OCI-LY1 (cell line): Measurements from ENCODE around the gene RASSF4.

Experiments
- H2AFZ ChIP-seq: fragments of 200-600 bp; sonication (generic), shearing (Covaris generic); 2 replicates; pipeline ENCODE4 v1.6.0; 2014; ENCODE audit warnings: antibody characterized with exemption, mild to moderate bottlenecking, low read length
- H3F3A ChIP-seq: fragments of 200-600 bp; sonication (generic), shearing (Covaris generic); 2 replicates; pipeline ENCODE4 v1.6.0; 2014; ENCODE audit warnings: mild to moderate bottlenecking, antibody characterized with exemption, low read length, moderate library complexity; ENCODE audit not compliant: insufficient read depth
- H3K27ac ChIP-seq: fragments of 200-600 bp; sonication (generic); 2 replicates; pipeline ENCODE4 v1.5.1; 2014; ENCODE audit warnings: low read length, mixed run types, mild to moderate bottlenecking, low read depth; ENCODE audit not compliant: poor library complexity, severe bottlenecking
- H3K27me3 ChIP-seq: fragments of 200-600 bp; sonication (generic); 2 replicates; pipeline ENCODE4 v1.6.0; 2014; ENCODE audit warnings: antibody characterized with exemption, mild to moderate bottlenecking, low read length, moderate library complexity; ENCODE audit not compliant: insufficient read depth
- H3K36me3 ChIP-seq: fragments of 200-600 bp; sonication (generic); 2 replicates; pipeline ENCODE4 v1.6.1; 2014; ENCODE audit warnings: mild to moderate bottlenecking, antibody characterized with exemption, low read length, moderate library complexity, mixed read lengths; ENCODE audit not compliant: insufficient read depth
- H3K4me1 ChIP-seq: fragments of 200-600 bp; sonication (generic); 2 replicates; pipeline ENCODE4 v1.5.1; 2014; ENCODE audit warnings: mild to moderate bottlenecking, low read length, moderate library complexity; ENCODE audit not compliant: insufficient read depth, severe bottlenecking
- H3K4me2 ChIP-seq: fragments of 200-600 bp; sonication (generic), shearing (Covaris generic); 2 replicates; pipeline ENCODE4 v1.6.1; 2014; ENCODE audit warnings: low read length
- H3K4me3 ChIP-seq: fragments of 200-600 bp; sonication (generic); 2 replicates; pipeline ENCODE4 v1.5.1; 2014; ENCODE audit warnings: low read length, low read depth, mild to moderate bottlenecking, mixed read lengths; ENCODE audit not compliant: poor library complexity, severe bottlenecking
- H3K79me2 ChIP-seq: fragments of 200-600 bp; shearing (Covaris generic); 2 replicates; pipeline ENCODE4 v1.6.1; 2016; ENCODE audit warnings: mixed run types, low read length, mixed read lengths; ENCODE audit not compliant: insufficient read depth
- H3K9ac ChIP-seq: fragments of 200-600 bp; sonication (generic), shearing (Covaris generic); 2 replicates; pipeline ENCODE4 v1.6.1; 2014; ENCODE audit warnings: mild to moderate bottlenecking, low read length, mixed read lengths
- H3K9me2 ChIP-seq: fragments of 200-600 bp; sonication (generic), shearing (Covaris generic); 2 replicates; pipeline ENCODE4 v1.6.1; 2014; ENCODE audit warnings: low read depth, mild to moderate bottlenecking, low read length, mixed read lengths
- H3K9me3 ChIP-seq: fragments of 200-600 bp; shearing (Covaris generic); 2 replicates; pipeline ENCODE4 v1.6.1; 2014; ENCODE audit warnings: low read length, mixed read lengths
- H4K20me1 ChIP-seq: fragments of 200-600 bp; sonication (generic), shearing (Covaris generic); 2 replicates; pipeline ENCODE4 v1.6.0; 2016; ENCODE audit warnings: mild to moderate bottlenecking, low read length; ENCODE audit not compliant: insufficient read depth
- EZH2 ChIP-seq: fragments of 200-600 bp; sonication (generic), shearing (Covaris generic); IDR thresholded peaks from 2 replicates; pipeline ENCODE4 v1.8.0; 2017; ENCODE audit warnings: borderline replicate concordance, mixed run types, mild to moderate bottlenecking, antibody characterized with exemption, low read length, moderate library complexity, mixed read lengths
- TF ChIP-seq, protein P1 (sequence below): fragments of 200-600 bp; sonication (generic), shearing (Covaris generic); IDR thresholded peaks from 2 replicates; pipeline ENCODE4 v1.5.1; 2017; ENCODE audit warnings: mild to moderate bottlenecking, antibody characterized with exemption, low read length, moderate library complexity, mixed read lengths

RASSF4 gene

DNA sequence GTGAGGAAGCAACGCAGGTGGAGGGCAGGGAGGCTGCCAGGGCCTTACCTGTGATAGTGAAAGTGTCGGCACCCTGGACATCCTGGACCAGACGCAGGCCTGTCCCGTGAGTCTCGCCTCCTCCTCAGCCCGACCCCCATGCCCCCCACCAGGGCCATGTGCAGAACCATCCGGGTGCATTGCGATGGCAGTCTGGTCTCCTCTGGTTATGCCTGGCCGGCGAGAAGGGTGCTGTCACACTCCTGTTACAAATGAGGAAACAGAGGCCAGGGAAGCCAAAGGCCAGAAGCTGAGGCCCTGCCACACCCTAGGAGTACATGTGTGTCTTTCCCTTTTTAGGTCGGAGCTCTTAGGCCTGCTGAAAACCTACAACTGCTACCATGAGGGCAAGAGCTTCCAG, 11.8 kb downstream of the RASSF4 start:
- Histone ChIP-seq H3K27ac (no peak overlapping the region), H3F3A (no peaks in the 10 kb centered on the region), H4K20me1 (no peaks in the 10 kb centered on the region), H3K4me2 (no peak overlapping the region), H3K79me2 (no peaks in the 10 kb centered on the region), H3K4me1 (peaks cover 16% of the 10 kb centered on the region), H2AFZ (no peak overlapping the region), H3K27me3 (no peaks in the 10 kb centered on the region), H3K4me3 (no peak overlapping the region), H3K9ac (no peak overlapping the region), H3K36me3 (no peaks in the 10 kb centered on the region), H3K9me3 (no peaks in the 10 kb centered on the region), H3K9me2 (no peaks in the 10 kb centered on the region)
- TF ChIP-seq EZH2 = no peak
- TF ChIP-seq, protein P1, sequence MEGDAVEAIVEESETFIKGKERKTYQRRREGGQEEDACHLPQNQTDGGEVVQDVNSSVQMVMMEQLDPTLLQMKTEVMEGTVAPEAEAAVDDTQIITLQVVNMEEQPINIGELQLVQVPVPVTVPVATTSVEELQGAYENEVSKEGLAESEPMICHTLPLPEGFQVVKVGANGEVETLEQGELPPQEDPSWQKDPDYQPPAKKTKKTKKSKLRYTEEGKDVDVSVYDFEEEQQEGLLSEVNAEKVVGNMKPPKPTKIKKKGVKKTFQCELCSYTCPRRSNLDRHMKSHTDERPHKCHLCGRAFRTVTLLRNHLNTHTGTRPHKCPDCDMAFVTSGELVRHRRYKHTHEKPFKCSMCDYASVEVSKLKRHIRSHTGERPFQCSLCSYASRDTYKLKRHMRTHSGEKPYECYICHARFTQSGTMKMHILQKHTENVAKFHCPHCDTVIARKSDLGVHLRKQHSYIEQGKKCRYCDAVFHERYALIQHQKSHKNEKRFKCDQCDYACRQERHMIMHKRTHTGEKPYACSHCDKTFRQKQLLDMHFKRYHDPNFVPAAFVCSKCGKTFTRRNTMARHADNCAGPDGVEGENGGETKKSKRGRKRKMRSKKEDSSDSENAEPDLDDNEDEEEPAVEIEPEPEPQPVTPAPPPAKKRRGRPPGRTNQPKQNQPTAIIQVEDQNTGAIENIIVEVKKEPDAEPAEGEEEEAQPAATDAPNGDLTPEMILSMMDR = no peak

DNA sequence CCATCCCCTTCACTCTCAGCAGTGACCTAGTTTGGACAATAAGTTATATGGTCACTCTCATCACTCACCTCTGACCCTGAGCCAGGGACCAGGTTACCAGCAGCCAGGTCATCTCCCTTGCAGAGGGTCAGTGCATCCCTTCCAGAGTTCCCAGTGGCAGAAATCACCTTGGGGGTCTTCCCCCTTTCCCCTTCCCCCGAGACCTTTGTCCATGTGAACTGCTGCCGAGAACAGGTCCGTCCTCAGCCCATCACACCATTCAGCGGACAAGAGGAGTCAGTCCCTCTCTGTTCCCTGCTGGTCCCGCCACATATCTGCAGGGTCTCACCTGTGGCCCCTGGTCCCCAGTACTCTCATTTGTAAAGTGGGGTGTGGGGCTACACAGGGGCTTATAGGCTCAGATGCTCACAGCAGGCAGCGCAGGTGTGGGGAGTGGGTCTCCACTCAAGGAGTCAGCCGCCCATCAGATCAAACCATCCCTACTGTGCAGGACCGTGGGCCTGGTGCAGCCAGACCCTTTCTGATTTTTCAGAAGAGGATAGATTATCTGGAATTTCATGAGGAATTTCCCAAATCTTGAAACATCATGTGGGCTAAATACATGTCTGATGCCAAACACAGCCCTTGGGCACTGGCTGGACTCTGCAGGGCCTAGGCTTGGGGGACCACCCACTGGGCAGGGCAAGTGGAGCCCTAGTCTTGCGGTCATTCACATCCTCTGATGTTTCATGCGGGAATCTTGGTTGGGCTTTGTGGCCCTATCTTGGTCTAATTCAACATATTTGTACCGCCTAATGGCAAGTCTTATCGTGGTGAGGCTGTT, 12.5 kb downstream of the RASSF4 start:
- Histone ChIP-seq H3K9me2 (no peaks in the 10 kb centered on the region), H3K9ac (no peak overlapping the region), H3K4me1 (peaks cover 15% of the 10 kb centered on the region), H3K36me3 (no peaks in the 10 kb centered on the region), H3F3A (no peaks in the 10 kb centered on the region), H3K79me2 (no peaks in the 10 kb centered on the region), H3K4me2 (no peak overlapping the region), H3K27ac (no peak overlapping the region), H4K20me1 (no peaks in the 10 kb centered on the region), H2AFZ (no peak overlapping the region), H3K9me3 (no peaks in the 10 kb centered on the region), H3K4me3 (no peak overlapping the region), H3K27me3 (no peaks in the 10 kb centered on the region)
- TF ChIP-seq, protein P1 = no peak
- no peak for TF ChIP-seq EZH2

DNA sequence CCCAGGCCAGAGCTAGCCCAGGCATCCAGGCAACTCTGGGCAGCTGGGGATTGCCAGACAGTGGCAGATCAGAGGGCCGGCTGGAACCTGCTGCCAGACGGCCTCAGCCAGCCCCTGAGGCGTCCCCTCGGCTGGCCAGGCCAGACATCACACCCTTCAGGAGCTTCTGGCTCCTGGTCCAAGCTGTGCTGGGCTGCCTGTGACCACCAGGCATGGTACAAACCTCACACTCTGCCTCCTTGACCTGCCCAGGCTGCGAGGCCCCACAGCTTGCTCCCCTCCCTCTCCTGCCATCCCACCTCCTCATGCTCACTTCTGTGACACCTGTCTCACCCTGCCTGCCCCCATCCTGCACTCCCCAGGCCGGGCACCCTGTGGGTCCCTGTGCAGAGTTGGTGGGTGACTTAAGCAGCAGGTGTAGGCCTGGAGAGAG, 13.3 kb downstream of the RASSF4 start:
- no peaks in the 10 kb centered on the region for H4K20me1 ChIP-seq
- no peaks in the 10 kb centered on the region for H3K9me2 ChIP-seq
- H3K4me1 ChIP-seq = peaks cover 15% of the 10 kb centered on the region
- H3F3A ChIP-seq = no peaks in the 10 kb centered on the region
- no peaks in the 10 kb centered on the region for H3K36me3 ChIP-seq
- no peak overlapping the region for H3K27ac ChIP-seq
- H3K27me3 ChIP-seq = no peaks in the 10 kb centered on the region
- H2AFZ ChIP-seq = no peak overlapping the region
- no peak overlapping the region for H3K4me2 ChIP-seq
- H3K79me2 ChIP-seq = no peaks in the 10 kb centered on the region
- no peak overlapping the region for H3K9ac ChIP-seq
- H3K4me3 ChIP-seq = no peak overlapping the region
- no peaks in the 10 kb centered on the region for H3K9me3 ChIP-seq
- TF ChIP-seq EZH2 = no peak
- TF ChIP-seq, protein P1 = no peak
